Stimulated activated CD4-positive, alpha-beta T cell treated with anti-CD3 and anti-CD28 coated beads, Interleukin-4, amount 100 ng/mL, for 48 hours (primary cell): ENCODE data around the gene GRB14.
"Not testable (repeated sequence)": the region's sequence is repeated elsewhere in the genome, so short reads cannot be mapped to it uniquely, and the experiment has no call there.

ENCODE experiments used
- DNase-seq, 2 donors: peaks; one replicate each; pipeline ENCODE4 v3.0.0-alpha.2; 2020; ENCODE audit warnings: low read depth in 2 of 2

GRB14 gene

DNA sequence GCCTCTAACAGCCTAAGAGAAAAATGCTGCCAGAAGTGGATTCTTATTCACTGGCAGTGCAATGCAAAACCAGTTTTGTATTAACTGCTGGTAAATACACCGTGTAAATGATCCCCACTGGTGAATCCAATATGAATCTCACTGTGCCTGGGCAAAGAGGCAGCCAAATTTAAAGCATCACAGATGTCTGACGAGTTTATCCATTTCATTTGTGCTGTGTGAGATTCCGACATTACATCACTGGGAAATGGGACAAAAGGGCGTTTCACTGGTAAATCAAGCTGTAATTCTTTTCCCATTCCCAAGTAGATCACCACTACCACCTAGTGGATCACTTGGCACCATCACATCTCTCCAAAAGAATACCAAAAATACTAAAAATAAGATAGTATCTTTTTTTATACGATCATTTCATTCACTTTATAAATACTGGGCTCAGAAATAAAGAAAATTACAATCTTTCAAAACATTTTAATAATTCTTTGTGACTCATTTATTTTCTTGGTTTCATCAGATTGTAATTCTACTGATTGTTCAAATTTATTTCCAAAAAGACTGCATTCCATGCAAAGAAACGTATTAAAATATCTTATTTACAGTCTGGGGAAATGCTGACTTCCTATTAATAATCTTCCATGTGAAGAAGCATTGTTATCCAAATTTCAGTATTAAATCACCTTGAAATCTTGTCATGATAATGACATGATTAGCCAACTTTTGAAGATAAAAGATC, 125.6 kb downstream of the GRB14 start:
- DNase-seq = no peak

DNA sequence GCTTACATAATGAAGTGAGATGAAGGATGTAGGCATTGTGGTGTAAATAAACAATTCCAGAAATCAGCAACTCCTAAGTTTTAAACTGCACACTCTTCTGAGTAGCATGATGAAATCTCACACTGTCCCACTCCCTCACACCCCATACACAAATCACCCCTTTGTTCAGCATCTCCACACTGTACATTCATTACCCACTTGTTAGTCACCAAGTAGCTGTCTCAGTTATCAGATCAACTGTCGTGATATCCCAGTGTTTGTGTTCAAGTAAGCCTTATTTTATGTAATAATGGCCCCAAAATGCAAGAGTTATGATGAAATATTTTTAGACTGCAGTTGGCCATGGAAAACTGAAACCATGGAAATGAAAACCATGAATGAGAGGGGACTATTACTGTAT, 135.7 kb downstream of the GRB14 start:
- no peak for DNase-seq

DNA sequence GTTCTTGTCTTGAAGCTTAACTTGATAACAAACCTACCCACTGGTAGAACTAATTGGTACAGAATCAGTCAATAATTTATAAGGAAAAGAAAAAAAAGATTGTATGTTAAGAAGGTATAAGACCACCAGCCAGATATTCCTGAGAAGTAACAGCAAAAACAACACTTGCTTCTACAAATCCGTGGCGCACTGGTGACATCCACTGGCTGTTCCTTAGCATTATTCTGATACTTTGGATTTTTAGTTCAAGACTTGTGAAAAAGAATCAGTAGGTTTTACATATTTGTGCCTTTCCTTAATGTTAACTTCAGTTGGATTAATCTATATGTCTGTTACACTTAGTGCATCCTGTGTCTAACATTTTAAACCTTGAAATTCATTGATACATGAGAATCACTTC, 141.8 kb downstream of the GRB14 start:
- no peak for DNase-seq

- DNase-seq = no peak
Observed at GRCh38 chr2:164478205-164478604, 143.1 kb downstream of the GRB14 start.

GRCh38 chr2:164474873-164475272, 146.4 kb downstream of the GRB14 start:
- DNase-seq = no peak

DNA sequence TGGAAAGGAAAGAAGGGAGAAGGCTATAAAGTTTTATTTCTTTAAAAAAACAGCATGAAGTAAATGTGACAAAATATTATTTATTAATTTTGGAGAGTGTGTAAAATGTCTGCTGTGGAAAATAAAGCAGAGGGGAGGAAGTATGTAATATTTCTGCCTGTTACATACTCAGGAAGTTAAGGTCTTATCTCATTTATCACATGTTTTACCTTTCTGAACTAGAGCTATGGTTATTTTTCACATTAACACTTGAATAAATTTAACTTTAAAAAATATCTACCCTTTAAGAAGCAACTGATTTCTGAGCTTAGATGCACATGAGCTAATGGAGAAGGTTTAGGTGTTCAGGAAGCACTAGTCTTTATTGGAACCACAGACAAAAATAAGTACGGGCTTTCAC, 148.3 kb downstream of the GRB14 start:
- no peak for DNase-seq

GRCh38 chr2:164465047-164465446, 156.2 kb downstream of the GRB14 start:
- not testable (repeated sequence) for DNase-seq

DNA sequence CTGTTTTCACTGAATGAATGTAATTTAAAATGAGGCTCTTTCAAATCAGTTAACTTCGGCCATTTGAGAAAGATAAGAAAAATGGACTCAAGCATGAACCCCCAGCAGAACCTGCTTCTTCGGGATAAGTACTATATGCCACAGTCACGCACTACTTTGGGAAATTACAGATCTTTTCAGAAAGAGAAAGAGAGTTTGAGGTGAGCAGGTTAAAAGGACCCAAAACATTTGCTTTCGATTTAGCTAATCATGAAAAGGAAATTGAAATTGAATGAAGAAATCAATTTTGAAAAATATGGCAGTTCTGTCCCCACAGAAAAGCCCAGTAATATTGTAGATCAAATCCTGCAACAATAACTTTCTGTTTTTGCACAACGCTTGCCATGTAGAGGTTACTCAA, 156.9 kb downstream of the GRB14 start:
- DNase-seq = no peak

- no peak for DNase-seq
Observed at GRCh38 chr2:164458792-164459191, 162.5 kb downstream of the GRB14 start.

DNA sequence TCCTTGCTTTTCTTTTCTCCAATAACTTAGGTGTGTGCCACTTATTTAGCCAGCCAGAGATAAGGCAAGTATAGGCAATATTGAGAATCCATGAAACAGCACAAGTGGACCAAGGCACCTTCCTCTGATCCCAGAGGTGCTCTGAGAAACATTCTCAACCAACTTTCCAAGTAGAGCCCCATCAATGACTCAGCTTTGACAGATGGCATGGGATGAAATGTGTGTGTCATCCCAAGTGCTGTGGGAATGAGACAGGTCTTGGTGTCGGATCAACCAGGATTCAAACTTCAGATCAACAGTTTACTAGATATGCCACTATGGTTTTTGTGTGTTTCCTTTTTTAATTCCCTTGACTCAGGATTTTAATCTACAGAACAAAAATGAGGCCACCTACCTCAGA, 164.0 kb downstream of the GRB14 start:
- DNase-seq = no peak

DNA sequence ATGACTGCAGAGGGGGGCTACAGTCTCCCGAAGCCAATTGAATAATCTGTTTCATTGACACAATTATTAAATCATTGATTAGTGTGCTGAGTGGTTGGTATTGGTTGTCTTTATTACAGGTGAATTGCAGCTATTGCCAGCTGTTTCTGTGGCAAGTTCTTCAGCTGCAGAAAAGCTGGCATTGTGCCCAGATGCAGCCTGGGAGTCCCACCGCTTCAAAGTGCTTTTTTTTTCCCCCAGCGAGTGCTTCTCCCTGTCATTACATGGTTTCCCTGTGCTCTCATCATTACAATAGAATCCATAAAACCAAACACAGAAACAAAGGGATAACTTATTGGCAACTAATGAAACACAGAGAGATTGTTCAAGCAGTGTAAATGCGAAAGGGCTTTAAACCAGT, 164.7 kb downstream of the GRB14 start:
- no peak for DNase-seq

DNA sequence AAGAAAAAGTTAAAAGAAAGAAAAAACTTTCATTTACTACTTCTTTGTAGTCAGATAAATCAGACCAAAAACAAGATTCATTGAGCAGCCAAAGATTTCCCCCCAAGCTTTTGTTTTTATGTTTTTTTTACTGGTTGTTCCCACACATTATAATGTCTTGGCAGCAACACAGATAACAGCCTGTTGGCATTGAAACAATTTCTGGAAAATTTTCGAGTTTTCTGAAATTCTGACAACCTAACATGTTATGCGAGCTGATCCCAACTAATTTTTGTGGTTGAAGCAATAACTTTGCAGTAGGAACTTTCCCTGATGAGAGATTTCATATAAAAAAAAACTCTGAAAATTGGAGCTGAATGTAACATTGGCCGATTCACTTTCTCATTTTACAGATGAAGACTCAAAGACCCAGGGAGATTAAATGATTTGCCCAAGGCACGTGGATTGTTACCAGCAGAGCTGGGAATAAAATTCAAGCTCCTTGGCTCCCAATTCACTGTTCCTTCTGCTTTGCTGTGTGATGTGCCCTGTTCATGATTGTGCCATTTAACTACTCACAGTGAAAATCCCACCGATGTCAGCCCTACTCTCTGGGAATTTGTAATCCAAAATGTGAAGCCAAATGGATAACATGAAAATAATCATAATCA, 167.5 kb downstream of the GRB14 start:
- DNase-seq = no peak

- no peak for DNase-seq
Observed at GRCh38 chr2:164450278-164450677, 171.0 kb downstream of the GRB14 start.

GRCh38 chr2:164449706-164450105, 171.6 kb downstream of the GRB14 start:
- DNase-seq = no peak

DNA sequence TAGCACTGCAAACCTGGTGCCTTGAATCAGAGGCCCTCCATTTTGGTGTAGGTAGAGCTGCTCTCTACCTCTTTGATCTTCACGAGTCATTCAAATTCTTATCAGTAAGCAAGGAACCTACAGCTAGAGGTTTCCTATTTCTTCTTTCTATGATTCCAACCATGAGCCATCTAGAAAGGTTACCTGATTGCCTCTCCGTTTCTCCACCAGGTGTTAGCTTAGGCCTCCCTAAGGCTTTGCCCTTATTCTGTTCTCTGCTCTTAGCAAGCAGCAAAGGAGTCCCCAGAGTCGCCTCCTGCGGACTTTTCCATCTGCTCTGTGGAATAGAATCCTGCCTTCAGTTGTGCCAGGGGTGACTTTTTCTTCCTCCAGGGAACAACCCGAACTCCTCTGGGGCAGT, 173.6 kb downstream of the GRB14 start:
- no peak for DNase-seq
